Gastroesophageal sphincter (tissue), 3 donors: ENCODE results near the gene NT5C3B.

Source experiments
- EP300 ChIP-seq: sonication (generic); formaldehyde crosslinking; IDR thresholded peaks from one replicate; pipeline ENCODE4 v1.6.1; 2017; ENCODE audit warnings: antibody characterized with exemption, mild to moderate bottlenecking
- POLR2A ChIP-seq, 2 donors: fragments of 450-650 bp; IDR thresholded peaks; one replicate each; pipeline ENCODE4 v1.6.1; 2017; ENCODE audit warnings: antibody characterized with exemption in 2 of 2, mild to moderate bottlenecking in 2 of 2, moderate library complexity in 1 of 2
- TF ChIP-seq, protein P1 (sequence below), 4 experiments: fragments of 200-600 bp in 2 of 4; fragments of 450-650 bp in 2 of 4; sonication (generic) in 1 of 4; IDR thresholded peaks; one replicate each; pipeline ENCODE4 v1.5.1; 2017 to 2019; ENCODE audit warnings: antibody characterized with exemption in 4 of 4, mild to moderate bottlenecking in 2 of 4, moderate library complexity in 2 of 4

- TF ChIP-seq EP300, result no peak
- TF ChIP-seq, protein P1, sequence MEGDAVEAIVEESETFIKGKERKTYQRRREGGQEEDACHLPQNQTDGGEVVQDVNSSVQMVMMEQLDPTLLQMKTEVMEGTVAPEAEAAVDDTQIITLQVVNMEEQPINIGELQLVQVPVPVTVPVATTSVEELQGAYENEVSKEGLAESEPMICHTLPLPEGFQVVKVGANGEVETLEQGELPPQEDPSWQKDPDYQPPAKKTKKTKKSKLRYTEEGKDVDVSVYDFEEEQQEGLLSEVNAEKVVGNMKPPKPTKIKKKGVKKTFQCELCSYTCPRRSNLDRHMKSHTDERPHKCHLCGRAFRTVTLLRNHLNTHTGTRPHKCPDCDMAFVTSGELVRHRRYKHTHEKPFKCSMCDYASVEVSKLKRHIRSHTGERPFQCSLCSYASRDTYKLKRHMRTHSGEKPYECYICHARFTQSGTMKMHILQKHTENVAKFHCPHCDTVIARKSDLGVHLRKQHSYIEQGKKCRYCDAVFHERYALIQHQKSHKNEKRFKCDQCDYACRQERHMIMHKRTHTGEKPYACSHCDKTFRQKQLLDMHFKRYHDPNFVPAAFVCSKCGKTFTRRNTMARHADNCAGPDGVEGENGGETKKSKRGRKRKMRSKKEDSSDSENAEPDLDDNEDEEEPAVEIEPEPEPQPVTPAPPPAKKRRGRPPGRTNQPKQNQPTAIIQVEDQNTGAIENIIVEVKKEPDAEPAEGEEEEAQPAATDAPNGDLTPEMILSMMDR (IDR thresholded peaks at IDR 0.05), result no peak
- no peak for TF ChIP-seq POLR2A (IDR thresholded peaks at IDR 0.05)
Measured at GRCh38 chr17:41868568-41868967, 32.5 kb upstream of the NT5C3B start.
